Gastroesophageal sphincter (tissue), 3 donors: ENCODE results near the gene BTBD7.

Experiments
- EP300 ChIP-seq: sonication (generic); formaldehyde crosslinking; IDR thresholded peaks from one replicate; pipeline ENCODE4 v1.6.1; 2017; ENCODE audit warnings: antibody characterized with exemption, mild to moderate bottlenecking
- POLR2A ChIP-seq, 2 donors: fragments of 450-650 bp; IDR thresholded peaks; one replicate each; pipeline ENCODE4 v1.6.1; 2017; ENCODE audit warnings: antibody characterized with exemption in 2 of 2, mild to moderate bottlenecking in 2 of 2, moderate library complexity in 1 of 2
- TF ChIP-seq, protein P1 (sequence below), 4 experiments: fragments of 200-600 bp in 2 of 4; fragments of 450-650 bp in 2 of 4; sonication (generic) in 1 of 4; IDR thresholded peaks; one replicate each; pipeline ENCODE4 v1.5.1; 2017 to 2019; ENCODE audit warnings: antibody characterized with exemption in 4 of 4, mild to moderate bottlenecking in 2 of 4, moderate library complexity in 2 of 4

DNA sequence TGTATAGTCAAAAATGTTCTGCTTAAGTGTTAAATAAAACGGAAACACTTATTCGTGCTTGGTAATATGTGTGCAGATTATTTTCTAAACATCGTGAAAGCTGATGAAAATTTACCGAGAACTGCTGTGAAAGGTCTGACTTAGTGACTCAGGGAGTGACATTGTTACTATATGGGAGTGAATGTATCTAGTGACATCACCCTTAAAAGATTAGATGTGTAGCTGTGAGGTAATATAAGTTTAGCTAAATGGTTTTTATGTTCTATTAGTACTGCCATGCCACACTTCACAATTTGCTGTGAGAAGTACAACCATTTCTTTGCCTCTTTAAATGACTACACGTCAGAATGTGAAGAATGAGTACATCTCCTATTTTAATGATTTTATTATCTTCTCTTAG, 15.5 kb upstream of the BTBD7 start:
- TF ChIP-seq, protein P1, sequence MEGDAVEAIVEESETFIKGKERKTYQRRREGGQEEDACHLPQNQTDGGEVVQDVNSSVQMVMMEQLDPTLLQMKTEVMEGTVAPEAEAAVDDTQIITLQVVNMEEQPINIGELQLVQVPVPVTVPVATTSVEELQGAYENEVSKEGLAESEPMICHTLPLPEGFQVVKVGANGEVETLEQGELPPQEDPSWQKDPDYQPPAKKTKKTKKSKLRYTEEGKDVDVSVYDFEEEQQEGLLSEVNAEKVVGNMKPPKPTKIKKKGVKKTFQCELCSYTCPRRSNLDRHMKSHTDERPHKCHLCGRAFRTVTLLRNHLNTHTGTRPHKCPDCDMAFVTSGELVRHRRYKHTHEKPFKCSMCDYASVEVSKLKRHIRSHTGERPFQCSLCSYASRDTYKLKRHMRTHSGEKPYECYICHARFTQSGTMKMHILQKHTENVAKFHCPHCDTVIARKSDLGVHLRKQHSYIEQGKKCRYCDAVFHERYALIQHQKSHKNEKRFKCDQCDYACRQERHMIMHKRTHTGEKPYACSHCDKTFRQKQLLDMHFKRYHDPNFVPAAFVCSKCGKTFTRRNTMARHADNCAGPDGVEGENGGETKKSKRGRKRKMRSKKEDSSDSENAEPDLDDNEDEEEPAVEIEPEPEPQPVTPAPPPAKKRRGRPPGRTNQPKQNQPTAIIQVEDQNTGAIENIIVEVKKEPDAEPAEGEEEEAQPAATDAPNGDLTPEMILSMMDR (IDR thresholded peaks at IDR 0.05): no peak
- no peak for TF ChIP-seq POLR2A (IDR thresholded peaks at IDR 0.05)
- no peak for TF ChIP-seq EP300
